ENCODE measurements around the gene PHLDB2. TPM values are rescaled to one million over a fixed set of nuclear protein-coding genes. Genes with fewer than 3 reads are reported as not detected.

PHLDB2 gene
- total RNA-seq, 1 experiment from 2014 or later: 13.2 TPM

DNA sequence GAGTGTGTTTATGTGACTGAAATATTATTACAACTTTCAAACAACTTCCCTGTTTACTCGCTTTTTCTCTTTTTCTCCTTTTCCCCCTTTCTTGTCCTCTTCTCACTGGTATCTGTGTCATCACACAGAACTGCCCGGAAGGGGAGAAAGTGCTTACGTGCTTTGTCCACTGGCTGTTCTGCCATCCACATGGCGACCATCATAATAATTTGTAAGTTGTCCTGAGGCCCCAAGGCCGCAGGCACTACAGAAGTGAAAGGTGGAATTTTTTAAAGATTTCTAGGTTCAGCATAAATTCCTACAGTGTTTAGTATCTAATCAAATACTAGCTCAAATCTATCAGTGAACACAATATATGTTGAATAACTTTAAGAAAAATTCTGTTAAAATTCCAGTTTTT lies 93.0 kb downstream of the PHLDB2 start:
- H3K14ac ChIP-seq (ENCODE audit: insufficient read depth, low read length): no peak overlapping the region
- H2BK20ac ChIP-seq (ENCODE audit: low read depth, low read length, poor library complexity, severe bottlenecking): no peak overlapping the region
- no peak overlapping the region; a peak in 1 of 7 replicates for H3K27ac Mint-ChIP-seq
- no peaks in the 10 kb centered on the region for H4K20me1 ChIP-seq (ENCODE audit: control insufficient read depth, insufficient read depth, insufficient read length)
- H3K4me1 Mint-ChIP-seq: peaks cover 24 to 27% of the 10 kb centered on the region in 2 experiments
- no peak overlapping the region for H2BK120ac ChIP-seq (ENCODE audit: low read depth, low read length, poor library complexity, severe bottlenecking)
- no peak overlapping the region for H2AK5ac ChIP-seq (ENCODE audit: insufficient read length, low read length)
- H2AFZ ChIP-seq (ENCODE audit: low read length): no peak overlapping the region
- no peak overlapping the region for H3K23ac ChIP-seq (ENCODE audit: insufficient read length, low read depth, low read length)
- H3K4me3 Mint-ChIP-seq: no peak overlapping the region
- no peak overlapping the region for H3K4me2 ChIP-seq (ENCODE audit: insufficient read depth, insufficient read length, low read length)
- no peak overlapping the region for H3K18ac ChIP-seq (ENCODE audit: insufficient read length, low read depth, low read length)
- H3K79me2 ChIP-seq (ENCODE audit: insufficient read depth, low read length): no peaks in the 10 kb centered on the region
- H3K36me3 Mint-ChIP-seq (ENCODE audit: insufficient read depth in 1 of 3, low read depth in 3 of 3): peaks cover 0 to 2% (median 0%) of the 10 kb centered on the region in 3 experiments; a peak in 2 of 7 replicates
- H3K4ac ChIP-seq (ENCODE audit: low read depth, low read length): no peak overlapping the region
- no peak overlapping the region for H4K91ac ChIP-seq (ENCODE audit: insufficient read length, low read depth, low read length)
- H3K56ac ChIP-seq (ENCODE audit: insufficient read length, low read depth, low read length): no peak overlapping the region
- H3K4me1 ChIP-seq (ENCODE audit: insufficient read depth, low read length): peaks cover 9% of the 10 kb centered on the region; the same call in 1 of the 2 replicates
- no peak overlapping the region for H3T11ph ChIP-seq (ENCODE audit: low read length)
- H2BK15ac ChIP-seq (ENCODE audit: low read depth, low read length): no peak overlapping the region
- no peaks in the 10 kb centered on the region; a peak in 1 of 5 replicates for H3K9me3 Mint-ChIP-seq
- WGBS (ENCODE audit: extremely low coverage, insufficient read length, low lambda C conversion rate): no CpG with 5 or more reads among the region's 5 CpGs
- no peaks in the 10 kb centered on the region; the same call in 1 of the 2 replicates for H3K27me3 ChIP-seq (ENCODE audit: insufficient read depth, low read length)
- H2BK5ac ChIP-seq (ENCODE audit: insufficient read length, low read length): no peak overlapping the region
- TF ChIP-seq, protein P1, sequence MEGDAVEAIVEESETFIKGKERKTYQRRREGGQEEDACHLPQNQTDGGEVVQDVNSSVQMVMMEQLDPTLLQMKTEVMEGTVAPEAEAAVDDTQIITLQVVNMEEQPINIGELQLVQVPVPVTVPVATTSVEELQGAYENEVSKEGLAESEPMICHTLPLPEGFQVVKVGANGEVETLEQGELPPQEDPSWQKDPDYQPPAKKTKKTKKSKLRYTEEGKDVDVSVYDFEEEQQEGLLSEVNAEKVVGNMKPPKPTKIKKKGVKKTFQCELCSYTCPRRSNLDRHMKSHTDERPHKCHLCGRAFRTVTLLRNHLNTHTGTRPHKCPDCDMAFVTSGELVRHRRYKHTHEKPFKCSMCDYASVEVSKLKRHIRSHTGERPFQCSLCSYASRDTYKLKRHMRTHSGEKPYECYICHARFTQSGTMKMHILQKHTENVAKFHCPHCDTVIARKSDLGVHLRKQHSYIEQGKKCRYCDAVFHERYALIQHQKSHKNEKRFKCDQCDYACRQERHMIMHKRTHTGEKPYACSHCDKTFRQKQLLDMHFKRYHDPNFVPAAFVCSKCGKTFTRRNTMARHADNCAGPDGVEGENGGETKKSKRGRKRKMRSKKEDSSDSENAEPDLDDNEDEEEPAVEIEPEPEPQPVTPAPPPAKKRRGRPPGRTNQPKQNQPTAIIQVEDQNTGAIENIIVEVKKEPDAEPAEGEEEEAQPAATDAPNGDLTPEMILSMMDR (conservative IDR thresholded peaks at IDR 0.05): no peak
- no peaks in the 10 kb centered on the region for H3K23me2 ChIP-seq (ENCODE audit: insufficient read length, low read depth, low read length, poor library complexity, severe bottlenecking)
- no peak for DNase-seq
- H3K9me3 ChIP-seq (ENCODE audit: control insufficient read depth, low read depth, low read length): no peaks in the 10 kb centered on the region
- no peak overlapping the region for H3K27ac ChIP-seq (ENCODE audit: insufficient read length, low read depth, low read length)
- H3K79me1 ChIP-seq (ENCODE audit: insufficient read depth, low read depth, low read length, poor library complexity, severe bottlenecking): no peaks in the 10 kb centered on the region
- H4K8ac ChIP-seq (replicated peaks; ENCODE audit: insufficient read length, low read depth, low read length): no peak overlapping the region
- no peak overlapping the region for H3K9ac ChIP-seq (ENCODE audit: extremely low read depth, insufficient read length, low read length)
- peaks cover 11% of the 10 kb centered on the region for H3K27me3 Mint-ChIP-seq (ENCODE audit: low read depth)
- H4K5ac ChIP-seq (ENCODE audit: insufficient read length, low read depth, low read length): no peak overlapping the region
- no peak overlapping the region for H2BK12ac ChIP-seq (ENCODE audit: insufficient read length, low read depth, low read length)

Measured in H9 (cell line).